SU-DHL-6 (cell line): ENCODE data around the gene USF1.

ENCODE experiments used
- EZH2phosphoT487 ChIP-seq: fragments of 200-600 bp; sonication (generic), shearing (Covaris generic); conservative IDR thresholded peaks from 2 replicates; pipeline ENCODE4 v1.6.1; 2018; ENCODE audit warnings: mild to moderate bottlenecking, antibody characterized with exemption, low read length, moderate library complexity, mixed read lengths
- TF ChIP-seq, protein P1 (sequence below): fragments of 200-600 bp; sonication (generic); IDR thresholded peaks from one replicate; pipeline ENCODE4 v1.5.1; 2017; ENCODE audit warnings: antibody characterized with exemption, mild to moderate bottlenecking, low read length, moderate library complexity; ENCODE audit not compliant: insufficient read depth, poor library complexity, severe bottlenecking

- TF ChIP-seq, protein P1, sequence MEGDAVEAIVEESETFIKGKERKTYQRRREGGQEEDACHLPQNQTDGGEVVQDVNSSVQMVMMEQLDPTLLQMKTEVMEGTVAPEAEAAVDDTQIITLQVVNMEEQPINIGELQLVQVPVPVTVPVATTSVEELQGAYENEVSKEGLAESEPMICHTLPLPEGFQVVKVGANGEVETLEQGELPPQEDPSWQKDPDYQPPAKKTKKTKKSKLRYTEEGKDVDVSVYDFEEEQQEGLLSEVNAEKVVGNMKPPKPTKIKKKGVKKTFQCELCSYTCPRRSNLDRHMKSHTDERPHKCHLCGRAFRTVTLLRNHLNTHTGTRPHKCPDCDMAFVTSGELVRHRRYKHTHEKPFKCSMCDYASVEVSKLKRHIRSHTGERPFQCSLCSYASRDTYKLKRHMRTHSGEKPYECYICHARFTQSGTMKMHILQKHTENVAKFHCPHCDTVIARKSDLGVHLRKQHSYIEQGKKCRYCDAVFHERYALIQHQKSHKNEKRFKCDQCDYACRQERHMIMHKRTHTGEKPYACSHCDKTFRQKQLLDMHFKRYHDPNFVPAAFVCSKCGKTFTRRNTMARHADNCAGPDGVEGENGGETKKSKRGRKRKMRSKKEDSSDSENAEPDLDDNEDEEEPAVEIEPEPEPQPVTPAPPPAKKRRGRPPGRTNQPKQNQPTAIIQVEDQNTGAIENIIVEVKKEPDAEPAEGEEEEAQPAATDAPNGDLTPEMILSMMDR, result no peak
- no peak for TF ChIP-seq EZH2phosphoT487
These were observed 1.3 kb downstream of the USF1 start for GRCh38 chr1:161044535-161044907.
